Measurements from ENCODE around the gene ZKSCAN4. TPM values are rescaled to one million over a fixed set of nuclear protein-coding genes. Genes with fewer than 3 reads are reported as not detected.

The ZKSCAN4 gene
- total and polyA plus RNA-seq, 8 donors, result under 0.01 to 6.4 (median 2.3) TPM

GRCh38 chr6:28274888-28275287 is 22.8 kb upstream of the ZKSCAN4 start:
- H3K27ac ChIP-seq, result no peak overlapping the region
- no peaks in the 10 kb centered on the region for H3K4me1 ChIP-seq
- H3K9me3 ChIP-seq, result no peaks in the 10 kb centered on the region
- no peaks in the 10 kb centered on the region for H3K27me3 ChIP-seq
- TF ChIP-seq POLR2A (IDR thresholded peaks at IDR 0.05), result no peak
- no peak for TF ChIP-seq POLR2AphosphoS5 (IDR thresholded peaks at IDR 0.05)
- TF ChIP-seq EP300 (IDR thresholded peaks at IDR 0.05), result no peak
- no peak for TF ChIP-seq CTCF (IDR thresholded peaks at IDR 0.05)
- DNase-seq, result no peak
- peaks cover 25 to 65% (median 60%) of the 10 kb centered on the region in 4 donors for H3K36me3 ChIP-seq
- no peak overlapping the region for H3K4me3 ChIP-seq
- intact Hi-C loops (cut with DNase I; ENCODE audit: low total_unique reads), result no loop called here

- Histone ChIP-seq H3K9me3 (no peaks in the 10 kb centered on the region), H3K4me3 (no peak overlapping the region), H3K36me3 (peaks cover 9 to 33% (median 29%) of the 10 kb centered on the region in 4 donors), H3K27me3 (no peaks in the 10 kb centered on the region), H3K4me1 (peaks cover 8 to 31% (median 20%) of the 10 kb centered on the region in 4 donors), H3K27ac (no peak overlapping the region)
- intact Hi-C loops (cut with DNase I; ENCODE audit: low total_unique reads), result no loop called here
- TF ChIP-seq POLR2AphosphoS5 (IDR thresholded peaks at IDR 0.05) (no peak), EP300 (IDR thresholded peaks at IDR 0.05) (no peak), POLR2A (IDR thresholded peaks at IDR 0.05) (no peak), CTCF (IDR thresholded peaks at IDR 0.05) (no peak)
- no peak for DNase-seq
Observed at GRCh38 chr6:28269492-28269891, 17.4 kb upstream of the ZKSCAN4 start.

GRCh38 chr6:28267695-28268059 is 15.6 kb upstream of the ZKSCAN4 start:
- TF ChIP-seq EP300 (IDR thresholded peaks at IDR 0.05), result no peak
- no peak for TF ChIP-seq POLR2AphosphoS5 (IDR thresholded peaks at IDR 0.05)
- no peak for TF ChIP-seq CTCF (IDR thresholded peaks at IDR 0.05)
- TF ChIP-seq POLR2A (IDR thresholded peaks at IDR 0.05), result no peak
- DNase-seq, result no peak
- no peaks in the 10 kb centered on the region for H3K9me3 ChIP-seq
- H3K27me3 ChIP-seq, result no peaks in the 10 kb centered on the region
- H3K4me1 ChIP-seq, result peaks cover 8 to 31% (median 20%) of the 10 kb centered on the region in 4 donors
- 0 to 7% (median 5%) methylated on average over 1 of the region's 1 CpG for WGBS, 5 donors
- peak overlapping the region; percentile 65 to 80 (median 72) for H3K4me3 ChIP-seq
- peak overlapping the region in 4 of 5 donors; percentile 72 to 91 (median 86) for H3K27ac ChIP-seq
- H3K36me3 ChIP-seq, result peaks cover 8 to 14% (median 11%) of the 10 kb centered on the region in 4 donors
- intact Hi-C loops (cut with DNase I; ENCODE audit: low total_unique reads), result no loop called here

- TF ChIP-seq POLR2A (IDR thresholded peaks at IDR 0.05), result peak in 1 of 4 donors; percentile 15
- peak in 2 of 3 donors; percentile 71 to 81 for TF ChIP-seq POLR2AphosphoS5 (IDR thresholded peaks at IDR 0.05)
- no peak for TF ChIP-seq EP300 (IDR thresholded peaks at IDR 0.05)
- no peak for TF ChIP-seq CTCF (IDR thresholded peaks at IDR 0.05)
- 0 to 1% (median 1%) methylated on average over 32 of the region's 32 CpGs for WGBS, 5 donors
- Histone ChIP-seq H3K27ac (peak within 1 kb of the TSS; percentile 72 to 91 (median 85)), H3K36me3 (peaks cover 2 to 9% (median 5%) of the 10 kb centered on the region in 4 donors), H3K4me1 (peaks cover 8 to 31% (median 20%) of the 10 kb centered on the region in 4 donors), H3K9me3 (no peaks in the 10 kb centered on the region), H3K27me3 (no peaks in the 10 kb centered on the region), H3K4me3 (peak within 1 kb of the TSS; percentile 65 to 80 (median 72))
- peak; percentile 71 to 96 for DNase-seq
- intact Hi-C loops (cut with DNase I; ENCODE audit: low total_unique reads), result no loop called here
Observed at GRCh38 chr6:28266962-28267694, 15.1 kb upstream of the ZKSCAN4 start, which contains the start of gene ZSCAN26. ZSCAN26 (plus strand) TSS chr6:28267143; CDS start chr6:28271920, 4,777 bp downstream.

All from stomach (tissue), 9 donors.